ENCODE data around the gene CYP26B1. TPM values are rescaled to one million over a fixed set of nuclear protein-coding genes. Genes with fewer than 3 reads are reported as not detected.

The CYP26B1 gene
- total and polyA plus RNA-seq, 4 donors: 0.47 to 1.8 (median 0.65) TPM

GRCh38 chr2:72083751-72084583, 63.7 kb downstream of the CYP26B1 start:
- Histone ChIP-seq H3K27me3 (ENCODE audit: control insufficient read depth in 4 of 4, insufficient read depth in 4 of 4, low read length in 3 of 4) (peaks cover 0 to 9% (median 0%) of the 10 kb centered on the region in 4 donors), H3K4me1 (ENCODE audit: control insufficient read depth in 4 of 4, insufficient read depth in 4 of 4, low read length in 3 of 4) (no peaks in the 10 kb centered on the region), H3K4me3 (ENCODE audit: low read depth in 1 of 3, low read length in 3 of 3) (no peak overlapping the region), H3K36me3 (ENCODE audit: control insufficient read depth in 4 of 4, insufficient read depth in 3 of 4, low read depth in 1 of 4, low read length in 3 of 4) (no peaks in the 10 kb centered on the region), H3K27ac (ENCODE audit: low read depth in 1 of 2, low read length in 2 of 2) (no peak overlapping the region), H3K9me3 (ENCODE audit: control insufficient read depth in 4 of 4, low read length in 3 of 4) (peaks cover 0 to 17% (median under 1%) of the 10 kb centered on the region in 4 donors), H3K9ac (ENCODE audit: low read depth in 1 of 2, low read length in 2 of 2) (no peak overlapping the region)
- TF ChIP-seq, protein P1, sequence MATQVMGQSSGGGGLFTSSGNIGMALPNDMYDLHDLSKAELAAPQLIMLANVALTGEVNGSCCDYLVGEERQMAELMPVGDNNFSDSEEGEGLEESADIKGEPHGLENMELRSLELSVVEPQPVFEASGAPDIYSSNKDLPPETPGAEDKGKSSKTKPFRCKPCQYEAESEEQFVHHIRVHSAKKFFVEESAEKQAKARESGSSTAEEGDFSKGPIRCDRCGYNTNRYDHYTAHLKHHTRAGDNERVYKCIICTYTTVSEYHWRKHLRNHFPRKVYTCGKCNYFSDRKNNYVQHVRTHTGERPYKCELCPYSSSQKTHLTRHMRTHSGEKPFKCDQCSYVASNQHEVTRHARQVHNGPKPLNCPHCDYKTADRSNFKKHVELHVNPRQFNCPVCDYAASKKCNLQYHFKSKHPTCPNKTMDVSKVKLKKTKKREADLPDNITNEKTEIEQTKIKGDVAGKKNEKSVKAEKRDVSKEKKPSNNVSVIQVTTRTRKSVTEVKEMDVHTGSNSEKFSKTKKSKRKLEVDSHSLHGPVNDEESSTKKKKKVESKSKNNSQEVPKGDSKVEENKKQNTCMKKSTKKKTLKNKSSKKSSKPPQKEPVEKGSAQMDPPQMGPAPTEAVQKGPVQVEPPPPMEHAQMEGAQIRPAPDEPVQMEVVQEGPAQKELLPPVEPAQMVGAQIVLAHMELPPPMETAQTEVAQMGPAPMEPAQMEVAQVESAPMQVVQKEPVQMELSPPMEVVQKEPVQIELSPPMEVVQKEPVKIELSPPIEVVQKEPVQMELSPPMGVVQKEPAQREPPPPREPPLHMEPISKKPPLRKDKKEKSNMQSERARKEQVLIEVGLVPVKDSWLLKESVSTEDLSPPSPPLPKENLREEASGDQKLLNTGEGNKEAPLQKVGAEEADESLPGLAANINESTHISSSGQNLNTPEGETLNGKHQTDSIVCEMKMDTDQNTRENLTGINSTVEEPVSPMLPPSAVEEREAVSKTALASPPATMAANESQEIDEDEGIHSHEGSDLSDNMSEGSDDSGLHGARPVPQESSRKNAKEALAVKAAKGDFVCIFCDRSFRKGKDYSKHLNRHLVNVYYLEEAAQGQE (IDR thresholded peaks at IDR 0.05): no peak
- TF ChIP-seq JUND (IDR thresholded peaks at IDR 0.05) (no peak), FOXA2 (IDR thresholded peaks at IDR 0.05) (no peak), TAF1 (conservative IDR thresholded peaks at IDR 0.05) (no peak)
- no peak for DNase-seq (ENCODE audit: low spot score)
- 86% methylated on average over 24 of the region's 24 CpGs for WGBS

DNA sequence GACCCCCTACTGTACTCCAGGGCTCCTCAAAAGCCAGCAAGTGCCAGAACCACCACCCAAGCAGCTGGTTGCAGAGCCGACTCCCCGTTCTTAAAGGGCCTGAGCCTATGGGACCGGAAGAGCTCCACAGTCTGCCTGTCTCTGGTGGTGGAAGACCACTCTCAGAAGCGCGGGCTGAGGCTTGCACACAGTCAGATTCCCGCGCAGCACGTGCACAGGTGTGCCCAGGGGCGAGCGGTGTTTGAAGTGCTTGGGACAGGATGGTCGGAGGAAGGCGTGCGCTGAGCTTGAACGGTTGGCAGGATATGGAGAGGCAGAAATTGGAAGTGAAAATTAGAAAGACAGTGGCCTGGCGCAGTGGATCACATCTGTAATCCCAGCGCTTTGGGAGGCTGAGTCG, 64.8 kb downstream of the CYP26B1 start:
- Histone ChIP-seq H3K27me3 (ENCODE audit: control insufficient read depth in 4 of 4, insufficient read depth in 4 of 4, low read length in 3 of 4) (peaks cover 0 to 9% (median 0%) of the 10 kb centered on the region in 4 donors), H3K36me3 (ENCODE audit: control insufficient read depth in 4 of 4, insufficient read depth in 3 of 4, low read depth in 1 of 4, low read length in 3 of 4) (no peaks in the 10 kb centered on the region), H3K9me3 (ENCODE audit: control insufficient read depth in 4 of 4, low read length in 3 of 4) (peaks cover 0 to 17% (median under 1%) of the 10 kb centered on the region in 4 donors), H3K27ac (ENCODE audit: low read depth in 1 of 2, low read length in 2 of 2) (no peak overlapping the region), H3K4me1 (ENCODE audit: control insufficient read depth in 4 of 4, insufficient read depth in 4 of 4, low read length in 3 of 4) (peaks cover 0 to 9% (median 1%) of the 10 kb centered on the region in 4 donors), H3K9ac (ENCODE audit: low read depth in 1 of 2, low read length in 2 of 2) (no peak overlapping the region), H3K4me3 (ENCODE audit: low read depth in 1 of 3, low read length in 3 of 3) (no peak overlapping the region)
- TF ChIP-seq GABPA (IDR thresholded peaks at IDR 0.05 in 1 of 2, conservative IDR thresholded peaks at IDR 0.05 in 1 of 2): no peak
- no peak for TF ChIP-seq FOXA2 (IDR thresholded peaks at IDR 0.05)
- no peak for TF ChIP-seq RAD21 (IDR thresholded peaks at IDR 0.05)
- no peak for TF ChIP-seq FOXA1 (IDR thresholded peaks at IDR 0.05)
- TF ChIP-seq SP1 (IDR thresholded peaks at IDR 0.05): no peak
- TF ChIP-seq, protein P2, sequence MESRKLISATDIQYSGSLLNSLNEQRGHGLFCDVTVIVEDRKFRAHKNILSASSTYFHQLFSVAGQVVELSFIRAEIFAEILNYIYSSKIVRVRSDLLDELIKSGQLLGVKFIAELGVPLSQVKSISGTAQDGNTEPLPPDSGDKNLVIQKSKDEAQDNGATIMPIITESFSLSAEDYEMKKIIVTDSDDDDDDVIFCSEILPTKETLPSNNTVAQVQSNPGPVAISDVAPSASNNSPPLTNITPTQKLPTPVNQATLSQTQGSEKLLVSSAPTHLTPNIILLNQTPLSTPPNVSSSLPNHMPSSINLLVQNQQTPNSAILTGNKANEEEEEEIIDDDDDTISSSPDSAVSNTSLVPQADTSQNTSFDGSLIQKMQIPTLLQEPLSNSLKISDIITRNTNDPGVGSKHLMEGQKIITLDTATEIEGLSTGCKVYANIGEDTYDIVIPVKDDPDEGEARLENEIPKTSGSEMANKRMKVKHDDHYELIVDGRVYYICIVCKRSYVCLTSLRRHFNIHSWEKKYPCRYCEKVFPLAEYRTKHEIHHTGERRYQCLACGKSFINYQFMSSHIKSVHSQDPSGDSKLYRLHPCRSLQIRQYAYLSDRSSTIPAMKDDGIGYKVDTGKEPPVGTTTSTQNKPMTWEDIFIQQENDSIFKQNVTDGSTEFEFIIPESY (IDR thresholded peaks at IDR 0.05): no peak
- TF ChIP-seq, protein P1 (IDR thresholded peaks at IDR 0.05): no peak
- TF ChIP-seq, protein P3, sequence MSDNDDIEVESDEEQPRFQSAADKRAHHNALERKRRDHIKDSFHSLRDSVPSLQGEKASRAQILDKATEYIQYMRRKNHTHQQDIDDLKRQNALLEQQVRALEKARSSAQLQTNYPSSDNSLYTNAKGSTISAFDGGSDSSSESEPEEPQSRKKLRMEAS (IDR thresholded peaks at IDR 0.05): no peak
- no peak for TF ChIP-seq HNF4A (conservative IDR thresholded peaks at IDR 0.05)
- TF ChIP-seq CTCF (IDR thresholded peaks at IDR 0.05; ENCODE audit: low read depth, low read length, missing input control): no peak
- TF ChIP-seq YY1 (IDR thresholded peaks at IDR 0.05): no peak
- TF ChIP-seq NR2F2 (IDR thresholded peaks at IDR 0.05): no peak
- no peak for TF ChIP-seq EGR1 (IDR thresholded peaks at IDR 0.05; ENCODE audit: low read depth in 2 of 2)
- TF ChIP-seq ATF3 (IDR thresholded peaks at IDR 0.05): no peak
- TF ChIP-seq JUND (IDR thresholded peaks at IDR 0.05): no peak
- WGBS: 92% methylated on average over 17 of the region's 17 CpGs
- no peak for DNase-seq (ENCODE audit: low spot score)

Measured in liver (tissue), 9 donors.